Measurements from ENCODE around the gene POC5.
A peak's percentile ranks its signal among the peaks of the same experiment; 100 is the strongest.

The POC5 gene

GRCh38 chr5:75659791-75660450, 57.3 kb downstream of the POC5 start:
- no peak for DNase-seq (ENCODE audit: low spot score)

DNA sequence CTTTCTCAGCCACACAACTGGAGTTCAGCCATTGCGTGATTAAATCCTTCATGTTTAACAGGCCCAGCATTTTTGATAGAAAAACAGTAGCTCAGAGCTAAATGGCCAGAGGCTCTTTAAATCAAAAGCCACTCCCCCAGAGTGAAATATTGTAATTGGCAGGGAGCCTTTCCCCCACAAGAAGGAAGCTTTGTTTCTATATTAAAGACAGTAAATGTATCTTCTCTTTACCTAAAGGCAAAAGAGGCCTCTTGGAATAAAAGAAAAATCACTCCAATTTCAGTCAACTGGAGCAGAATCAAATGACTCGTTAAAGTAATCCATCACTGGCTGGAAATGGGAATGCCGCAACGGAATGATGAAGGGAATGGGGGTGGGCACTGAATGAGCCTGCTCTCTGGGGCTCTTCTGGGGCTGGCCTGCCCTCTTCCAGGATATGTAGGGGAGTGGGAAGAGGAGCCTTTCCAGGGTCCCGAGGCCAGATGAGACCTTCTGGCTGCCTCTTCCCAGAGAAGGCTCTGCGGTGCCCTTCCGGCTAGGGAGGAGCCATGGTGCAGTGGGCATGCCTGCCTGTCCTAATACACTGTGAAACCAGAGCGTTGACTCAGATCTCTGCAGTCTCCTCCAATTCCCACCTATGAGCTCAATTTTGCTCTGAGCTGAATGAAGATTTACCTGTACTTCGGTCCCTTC, 60.8 kb downstream of the POC5 start:
- peak; percentile 58 for DNase-seq (ENCODE audit: low spot score)

DNA sequence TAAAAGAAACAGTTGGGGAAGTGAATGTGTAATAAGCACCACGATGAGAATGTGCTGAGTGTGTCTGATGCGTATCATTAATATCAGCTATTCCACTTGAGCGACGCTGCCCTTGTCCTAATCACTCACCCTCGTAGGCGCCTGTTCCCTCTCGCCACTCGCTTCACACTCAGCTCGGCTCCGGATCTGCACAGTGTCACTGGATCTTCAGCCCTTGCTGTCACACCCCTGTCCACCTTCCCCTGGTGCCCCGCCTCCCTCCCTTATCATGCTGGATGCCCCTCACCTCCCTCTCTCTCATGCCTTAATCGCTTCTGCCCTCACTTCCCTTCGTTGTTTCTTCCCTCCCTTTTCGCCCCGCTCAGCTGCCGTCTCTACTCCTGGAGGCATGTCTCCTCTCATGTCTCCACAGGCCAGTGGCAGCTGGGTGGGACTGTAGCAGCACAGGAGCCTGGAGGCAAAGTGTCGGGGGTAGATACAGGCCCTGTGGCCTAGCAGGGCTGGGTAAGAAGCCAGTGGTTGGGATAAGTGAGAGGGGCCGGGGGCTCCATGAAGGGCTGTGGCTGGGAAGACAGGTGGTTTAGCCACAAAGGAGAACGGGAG, 62.4 kb downstream of the POC5 start:
- no peak for DNase-seq (ENCODE audit: low spot score)

DNA sequence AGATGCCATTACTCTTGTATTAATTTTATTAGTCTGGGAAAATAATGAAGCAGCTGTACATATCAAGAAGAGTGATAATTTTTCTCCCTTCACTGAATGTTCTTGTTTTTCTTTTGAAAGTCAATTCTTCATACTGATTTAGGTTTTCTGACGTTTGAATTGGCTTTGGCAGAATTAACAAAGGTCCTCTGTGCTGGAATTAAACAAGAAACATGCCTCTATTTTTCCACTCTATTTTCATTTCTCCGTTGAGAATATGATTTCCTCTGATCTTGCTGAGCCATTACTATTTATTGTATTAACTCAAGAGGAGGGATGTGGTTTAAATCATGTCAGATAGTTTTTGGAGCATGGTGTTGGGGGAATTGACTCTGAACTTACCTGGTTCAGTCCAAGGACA, 63.7 kb downstream of the POC5 start:
- no peak for DNase-seq (ENCODE audit: low spot score)

- no peak for DNase-seq (ENCODE audit: low spot score)
Observed at GRCh38 chr5:75651575-75652238, 65.5 kb downstream of the POC5 start.

DNA sequence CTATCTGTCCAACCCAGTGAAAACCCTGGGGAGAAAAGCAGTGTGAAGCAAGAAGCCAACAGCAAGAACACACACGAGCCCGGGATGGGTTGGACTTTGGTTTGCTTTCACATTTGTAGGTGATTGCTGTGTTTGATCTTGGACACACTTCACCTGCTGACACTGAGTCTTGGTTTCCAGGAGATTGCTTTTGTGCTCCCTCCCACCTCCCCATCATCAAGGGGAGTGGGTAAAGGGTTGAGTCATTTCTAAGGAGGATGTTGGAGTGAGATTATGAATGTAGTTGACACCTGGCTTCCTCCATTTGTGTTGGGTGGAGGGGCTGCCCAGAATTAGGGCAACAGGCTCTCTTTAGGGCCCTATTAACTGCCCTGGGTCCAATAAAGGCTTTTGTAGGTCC, 68.5 kb downstream of the POC5 start:
- DNase-seq (ENCODE audit: low spot score) = no peak

GRCh38 chr5:75640826-75641225, 76.4 kb downstream of the POC5 start:
- DNase-seq (ENCODE audit: low spot score) = no peak

- peak; percentile 66 for DNase-seq (ENCODE audit: low spot score)
Observed at GRCh38 chr5:75640395-75640794, 76.8 kb downstream of the POC5 start.

GRCh38 chr5:75639535-75640311, 77.5 kb downstream of the POC5 start:
- no peak for DNase-seq (ENCODE audit: low spot score)

DNA sequence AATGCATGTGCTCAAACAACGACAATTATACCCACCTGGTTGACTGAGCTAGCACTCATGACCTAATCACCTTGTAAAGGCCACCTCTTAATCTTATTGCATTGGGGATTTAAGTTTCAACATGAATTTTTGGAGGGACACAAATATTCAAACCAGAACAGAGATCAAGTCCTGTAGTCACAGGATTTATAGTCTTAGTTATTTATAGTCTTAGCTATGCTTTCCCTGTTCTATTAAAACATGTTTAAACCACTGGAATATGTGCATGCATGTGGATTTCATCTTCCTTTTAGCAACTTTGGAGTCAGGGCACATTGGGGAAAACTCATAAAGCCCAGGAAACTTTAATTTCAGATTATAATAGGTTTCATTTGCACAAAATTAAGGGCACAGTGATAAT, 79.3 kb downstream of the POC5 start:
- DNase-seq (ENCODE audit: low spot score) = no peak

DNA sequence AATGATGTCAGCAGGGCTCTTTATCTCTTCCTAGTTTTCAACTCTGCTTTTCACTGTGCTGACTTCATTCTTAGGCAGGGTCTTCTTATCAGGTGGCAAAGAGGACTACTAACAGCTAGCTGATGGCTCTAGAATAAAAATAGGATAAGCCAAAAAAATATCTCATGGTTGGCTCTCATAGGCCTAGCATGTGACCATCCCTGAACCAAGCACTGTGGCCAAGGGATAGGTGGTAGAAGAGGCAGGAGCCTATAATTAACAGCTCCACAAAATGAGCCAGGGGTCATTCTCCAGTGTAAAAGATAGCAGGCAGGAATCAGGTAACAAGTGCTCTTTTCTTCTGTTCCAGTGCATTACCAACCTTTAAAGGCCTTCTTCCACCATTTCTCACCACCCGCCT, 84.9 kb downstream of the POC5 start:
- no peak for DNase-seq (ENCODE audit: low spot score)

DNA sequence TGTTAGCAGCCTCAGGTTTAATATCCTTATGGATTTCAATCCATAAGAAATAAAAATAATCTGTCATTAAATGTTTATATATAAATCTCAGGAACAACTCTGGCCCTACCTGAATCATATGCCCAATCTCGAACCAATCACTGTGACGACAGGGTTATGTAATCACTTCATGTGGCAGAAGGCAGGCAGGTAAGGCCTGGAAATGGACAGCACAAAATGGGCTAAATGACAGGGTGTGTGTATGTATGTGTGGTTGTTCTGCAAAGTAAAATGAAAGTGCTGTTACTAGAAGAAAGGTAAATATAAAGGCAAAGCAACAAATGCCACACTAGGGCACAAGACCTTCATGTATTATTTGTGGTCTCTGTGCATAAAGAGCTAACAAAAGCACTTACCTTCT, 86.4 kb downstream of the POC5 start:
- no peak for DNase-seq (ENCODE audit: low spot score)

DNA sequence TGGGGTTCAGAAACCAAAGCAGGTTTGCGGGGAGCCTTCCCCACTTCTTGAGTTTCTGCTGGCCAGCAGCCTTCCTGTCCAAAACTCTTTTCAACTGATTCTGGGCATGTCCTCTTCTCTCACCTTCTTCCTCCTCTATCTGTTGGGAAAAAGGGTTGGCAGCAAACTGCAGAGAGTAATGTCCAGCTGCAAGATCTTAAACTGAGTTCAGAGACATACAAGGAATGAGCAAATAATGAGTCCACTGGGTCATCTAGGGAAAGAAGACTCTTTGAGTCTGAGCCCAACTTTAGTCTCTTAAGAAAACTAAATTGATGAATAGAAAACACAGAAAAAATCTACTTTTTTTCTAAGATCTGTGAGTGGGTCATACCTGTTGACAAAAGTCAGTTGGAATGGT, 89.4 kb downstream of the POC5 start:
- no peak for DNase-seq (ENCODE audit: low spot score)

DNA sequence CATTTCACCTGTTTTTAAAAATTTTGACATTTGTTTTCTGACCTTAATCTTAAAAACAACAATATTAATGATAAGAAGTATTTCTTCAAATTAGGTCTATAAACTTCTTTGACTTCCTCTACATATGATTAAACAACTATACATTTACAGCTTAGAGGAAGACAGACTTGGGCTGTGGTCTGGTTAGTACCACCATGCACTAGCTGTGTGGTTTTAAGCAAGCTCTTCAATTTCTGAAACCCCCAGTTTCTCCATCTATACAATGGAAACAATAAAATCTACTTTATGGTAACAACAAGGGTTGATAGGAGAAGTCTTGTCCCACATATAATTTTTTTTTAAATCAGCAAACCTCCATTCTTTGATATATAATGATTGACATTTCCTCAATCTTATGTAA, 90.3 kb downstream of the POC5 start:
- DNase-seq (ENCODE audit: low spot score) = no peak
